ENCODE data around the gene CRISP2.

CRISP2 gene

GRCh38 chr6:49662231-49662891 lies 51.0 kb downstream of the CRISP2 start:
- DNase-seq (ENCODE audit: low spot score) = no peak

- no peak for DNase-seq (ENCODE audit: low spot score)
Measured at GRCh38 chr6:49653942-49654341, 59.4 kb downstream of the CRISP2 start.

- DNase-seq (ENCODE audit: low spot score) = no peak
Measured at GRCh38 chr6:49653438-49653837, 59.9 kb downstream of the CRISP2 start.

- no peak for DNase-seq (ENCODE audit: low spot score)
Measured at GRCh38 chr6:49651239-49651638, 62.1 kb downstream of the CRISP2 start.

- no peak for DNase-seq (ENCODE audit: low spot score)
Measured at GRCh38 chr6:49649988-49650387, 63.4 kb downstream of the CRISP2 start.

- DNase-seq (ENCODE audit: low spot score) = no peak
Measured at GRCh38 chr6:49648036-49648435, 65.3 kb downstream of the CRISP2 start.

GRCh38 chr6:49647476-49647875 lies 65.9 kb downstream of the CRISP2 start:
- no peak for DNase-seq (ENCODE audit: low spot score)

GRCh38 chr6:49646942-49647341 lies 66.4 kb downstream of the CRISP2 start:
- no peak for DNase-seq (ENCODE audit: low spot score)

- DNase-seq (ENCODE audit: low spot score) = no peak
Measured at GRCh38 chr6:49646130-49646824, 67.1 kb downstream of the CRISP2 start.

- DNase-seq (ENCODE audit: low spot score) = no peak
Measured at GRCh38 chr6:49645139-49645538, 68.2 kb downstream of the CRISP2 start.

Measured in putamen (tissue), 1 donor.